Glutamatergic neuron (in vitro differentiated cells): Measurements from ENCODE around the gene EPHB2. TPM values are rescaled to one million over a fixed set of nuclear protein-coding genes. Genes with fewer than 3 reads are reported as not detected.

ENCODE experiments used
- DNase-seq: peaks from one replicate; pipeline ENCODE4 v3.0.0; 2022
- H3K27ac Mint-ChIP-seq: one replicate; pipeline ENCODE4 v1.8.0; 2020; ENCODE audit warnings: mild to moderate bottlenecking, mixed read lengths, inconsistent platforms; ENCODE audit not compliant: unreplicated experiment
- H3K27me3 Mint-ChIP-seq: one replicate; pipeline ENCODE4 v1.8.0; 2020; ENCODE audit warnings: mild to moderate bottlenecking, moderate library complexity, mixed read lengths, inconsistent platforms; ENCODE audit not compliant: unreplicated experiment
- H3K36me3 Mint-ChIP-seq: one replicate; pipeline ENCODE4 v1.8.0; 2020; ENCODE audit warnings: mild to moderate bottlenecking, mixed read lengths, inconsistent platforms; ENCODE audit not compliant: unreplicated experiment
- H3K4me1 Mint-ChIP-seq: one replicate; pipeline ENCODE4 v1.8.0; 2020; ENCODE audit warnings: mild to moderate bottlenecking, low read depth, mixed read lengths, inconsistent platforms; ENCODE audit not compliant: unreplicated experiment
- H3K4me3 Mint-ChIP-seq: one replicate; pipeline ENCODE4 v1.8.0; 2020; ENCODE audit warnings: mild to moderate bottlenecking, mixed read lengths, inconsistent platforms; ENCODE audit not compliant: unreplicated experiment
- H3K9me3 Mint-ChIP-seq: one replicate; pipeline ENCODE4 v1.8.0; 2020; ENCODE audit warnings: mild to moderate bottlenecking, moderate library complexity, mixed read lengths, inconsistent platforms; ENCODE audit not compliant: unreplicated experiment
- CTCF ChIP-seq: fragments of 200-600 bp; sonication (generic); IDR thresholded peaks from one replicate; pipeline ENCODE4 v1.5.0; 2021; ENCODE audit not compliant: partially characterized antibody, unreplicated experiment
- total RNA-seq: library from RNA; stranded (reverse); fragmentation: NEBNext Ultra II Directional; extraction: Animal tissue kit (Norgen Biotek cat#: 25700); gene quantifications from one replicate; pipeline ENCODE4 v1.2.1, GENCODE V29; 2021; ENCODE audit not compliant: unreplicated experiment

The EPHB2 gene
- total RNA-seq, 1 donor from 2014 or later = 93.0 TPM

- no peak for TF ChIP-seq CTCF
- Mint-ChIP-seq H3K27me3 (peaks cover 2% of the 10 kb centered on the region), H3K36me3 (no peaks in the 10 kb centered on the region), H3K4me1 (peaks cover 29% of the 10 kb centered on the region), H3K27ac (peak overlapping the region; percentile 13), H3K4me3 (no peak overlapping the region), H3K9me3 (peaks cover 5% of the 10 kb centered on the region)
- DNase-seq = no peak
Measured at GRCh38 chr1:22786719-22787489, 76.3 kb downstream of the EPHB2 start.

DNA sequence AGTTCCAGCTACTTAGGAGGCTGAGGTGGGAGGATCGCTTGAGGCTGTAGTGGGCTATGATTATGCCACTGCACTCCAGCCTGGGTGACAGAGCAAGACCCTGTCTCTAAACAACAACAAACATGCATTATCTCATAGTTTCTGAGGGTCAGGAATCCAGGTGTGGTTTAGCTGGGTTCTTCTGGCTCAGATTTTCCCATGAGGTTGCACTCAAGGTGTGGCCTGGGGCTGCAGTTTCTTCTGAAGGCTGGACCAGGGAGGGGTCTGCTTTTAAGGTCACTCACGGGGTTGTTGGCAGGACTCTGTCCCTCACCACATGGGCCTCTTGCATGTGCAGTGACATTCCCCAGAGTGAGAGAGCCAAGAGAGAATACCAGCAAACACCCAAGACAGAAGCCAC is 77.0 kb downstream of the EPHB2 start:
- peaks cover 31% of the 10 kb centered on the region for H3K4me1 Mint-ChIP-seq
- DNase-seq = no peak
- no peak overlapping the region for H3K27ac Mint-ChIP-seq
- H3K9me3 Mint-ChIP-seq = peaks cover 5% of the 10 kb centered on the region
- peaks cover 2% of the 10 kb centered on the region for H3K27me3 Mint-ChIP-seq
- no peaks in the 10 kb centered on the region for H3K36me3 Mint-ChIP-seq
- TF ChIP-seq CTCF = no peak
- no peak overlapping the region for H3K4me3 Mint-ChIP-seq

- H3K27ac Mint-ChIP-seq = no peak overlapping the region
- no peak overlapping the region for H3K4me3 Mint-ChIP-seq
- peaks cover 7% of the 10 kb centered on the region for H3K9me3 Mint-ChIP-seq
- H3K4me1 Mint-ChIP-seq = peaks cover 31% of the 10 kb centered on the region
- peaks cover 6% of the 10 kb centered on the region for H3K27me3 Mint-ChIP-seq
- H3K36me3 Mint-ChIP-seq = no peaks in the 10 kb centered on the region
- no peak for DNase-seq
- TF ChIP-seq CTCF = no peak
Measured at GRCh38 chr1:22788254-22788661, 77.6 kb downstream of the EPHB2 start.

DNA sequence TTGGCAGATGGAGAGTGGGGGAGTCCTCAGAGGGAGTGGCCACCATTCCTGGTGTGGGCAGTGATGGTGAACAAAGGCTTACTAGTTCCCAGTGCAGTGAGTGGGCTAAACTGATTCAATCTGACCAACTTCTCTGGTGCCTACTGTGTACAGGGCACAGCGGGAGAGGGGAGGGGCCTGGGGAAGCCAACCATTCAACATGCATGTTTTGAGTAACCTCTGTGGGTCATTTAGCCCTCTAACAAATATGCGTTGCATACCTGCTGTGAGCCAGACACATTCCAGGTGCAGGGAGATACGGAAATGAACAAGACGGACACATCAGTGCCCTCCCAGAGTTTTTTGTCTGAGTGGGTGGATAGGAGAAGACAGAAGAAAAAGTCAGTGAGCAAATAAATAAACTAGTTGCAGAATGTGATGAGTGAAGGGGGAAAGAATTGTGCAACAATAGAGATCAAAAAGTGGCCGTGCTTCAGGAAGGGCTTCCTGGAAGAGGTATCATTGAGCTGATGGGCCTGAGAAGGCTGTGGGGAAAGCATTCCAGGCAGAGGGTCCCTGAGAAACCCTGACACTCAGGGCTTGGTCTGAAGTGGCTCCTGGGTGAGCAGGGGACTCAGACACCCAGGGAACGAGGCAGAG is 78.8 kb downstream of the EPHB2 start:
- Mint-ChIP-seq H3K4me1 (peaks cover 35% of the 10 kb centered on the region), H3K4me3 (no peak overlapping the region)

More for the DNA sequence above, 78.8 kb downstream of the EPHB2 start:
- Mint-ChIP-seq H3K36me3 (no peaks in the 10 kb centered on the region), H3K27me3 (peaks cover 6% of the 10 kb centered on the region), H3K27ac (no peak overlapping the region), H3K9me3 (peaks cover 4% of the 10 kb centered on the region)
- no peak for TF ChIP-seq CTCF
- DNase-seq = no peak
